GM12878 (cell line): ENCODE data around the gene KLB. TPM values are rescaled to one million over a fixed set of nuclear protein-coding genes. Genes with fewer than 3 reads are reported as not detected.

ENCODE experiments used
- ATAC-seq: fragments of 200-7000 bp; cut with Tn5 transposase; 3 replicates; pipeline ENCODE4 v1.9.1; 2020; ENCODE audit warnings: mild to moderate bottlenecking, moderate library complexity
- BruUV-seq: library from RNA; stranded (reverse); fragments of 400-500 nt; replicated peaks from 2 replicates; lab custom pipeline; 2021; lab: Mats Ljungman, UMichigan
- CTCF ChIA-PET: fragments of 300-600 bp; sonication (Branson Sonifier 250); formaldehyde crosslinking; extraction: SDS; loops from one replicate; lab custom pipeline; 2021; ENCODE audit warnings: inconsistent platforms; lab: Yijun Ruan, JAX
- POLR2A ChIA-PET: fragments of 350-600 bp; formaldehyde crosslinking; extraction: SDS; loops from one replicate; lab custom pipeline; 2021; ENCODE audit warnings: inconsistent platforms; lab: Charles Lee
- RAD21 ChIA-PET: fragments of 300-600 bp; sonication (Branson Sonifier 250); formaldehyde crosslinking; loops from one replicate; lab custom pipeline; 2023; ENCODE audit warnings: antibody characterized with exemption; ENCODE audit not compliant: unreplicated experiment; lab: Charles Lee
- SMC1A ChIA-PET: fragments of 300-600 bp; sonication (Branson Sonifier 250); formaldehyde crosslinking; loops from one replicate; lab custom pipeline; 2023; ENCODE audit not compliant: unreplicated experiment, uncharacterized antibody; lab: Charles Lee
- DNase-seq: peaks from one replicate; pipeline ENCODE4 v3.0.0-alpha.2; 2011; ENCODE audit warnings: low read depth, low spot score
- FAIRE-seq: peaks from 3 replicates; lab custom pipeline; 2011; peaks lifted over from hg19 to GRCh38; lab: Jason Lieb, UNC
- H2AFZ ChIP-seq: 2 replicates; pipeline ENCODE4 v1.6.0; 2011; ENCODE audit warnings: low read depth, low read length, control low read depth; ENCODE audit not compliant: control insufficient read depth
- H3K27ac ChIP-seq: 2 replicates; pipeline ENCODE4 v1.5.1; 2011; ENCODE audit warnings: control low read depth; ENCODE audit not compliant: control insufficient read depth, insufficient read depth
- H3K27me3 ChIP-seq, 2 experiments: replicated peaks in 1 of 2; 2 replicates each; pipeline versions ENCODE4 v1.6.0 to v1.6.1; 2011; ENCODE audit warnings: low read length in 1 of 2; ENCODE audit not compliant: control insufficient read depth in 2 of 2, insufficient read depth in 2 of 2
- H3K36me3 ChIP-seq, 2 experiments: 2 replicates each; pipeline ENCODE4 v1.5.1; 2011; ENCODE audit warnings: low read length in 1 of 2; ENCODE audit not compliant: control insufficient read depth in 2 of 2, insufficient read depth in 2 of 2
- H3K4me1 ChIP-seq: 2 replicates; pipeline ENCODE4 v1.6.1; 2011; ENCODE audit warnings: mild to moderate bottlenecking, low read length, moderate library complexity, mixed read lengths; ENCODE audit not compliant: control insufficient read depth, insufficient read depth
- H3K4me2 ChIP-seq: 2 replicates; pipeline ENCODE4 v1.6.0; 2011; ENCODE audit warnings: control low read depth; ENCODE audit not compliant: control insufficient read depth, insufficient read depth
- H3K4me3 ChIP-seq: fragments of 200-600 bp; sonication (generic); 2 replicates; pipeline ENCODE4 v1.5.1; 2016
- H3K79me2 ChIP-seq: 2 replicates; pipeline ENCODE4 v1.6.0; 2011; ENCODE audit warnings: low read length; ENCODE audit not compliant: control insufficient read depth, insufficient read depth
- H3K9ac ChIP-seq: 2 replicates; pipeline ENCODE4 v1.8.0; 2011; ENCODE audit warnings: low read length, control low read depth, mixed read lengths; ENCODE audit not compliant: control insufficient read depth, insufficient read depth
- H3K9me3 ChIP-seq: replicated peaks from 3 replicates; pipeline ENCODE4 v1.5.1; 2011; ENCODE audit warnings: mild to moderate bottlenecking, low read length; ENCODE audit not compliant: control insufficient read depth, insufficient read depth
- H4K20me1 ChIP-seq: 2 replicates; pipeline ENCODE4 v1.6.0; 2011; ENCODE audit not compliant: control insufficient read depth, insufficient read depth
- CREB1 ChIP-seq: IDR thresholded peaks from 2 replicates; pipeline ENCODE4 v1.6.1; 2012; ENCODE audit warnings: low read depth, mild to moderate bottlenecking, inconsistent platforms
- E2F4 ChIP-seq: IDR thresholded peaks from 2 replicates; pipeline ENCODE4 v1.6.1; 2012; ENCODE audit warnings: low read depth, low read length, improper control_type of control experiment
- LARP7 ChIP-seq: fragments of 450-650 bp; IDR thresholded peaks from 2 replicates; pipeline ENCODE4 v1.6.1; 2017; ENCODE audit warnings: mild to moderate bottlenecking
- MAX ChIP-seq: IDR thresholded peaks from 2 replicates; pipeline ENCODE4 v1.6.1; 2012; ENCODE audit warnings: low read depth, low read length, improper control_type of control experiment
- MEF2B ChIP-seq: fragments of 450-650 bp; IDR thresholded peaks from 2 replicates; pipeline ENCODE4 v1.6.1; 2018; ENCODE audit warnings: mild to moderate bottlenecking, moderate library complexity; ENCODE audit not compliant: partially characterized antibody, poor library complexity, severe bottlenecking
- MYC ChIP-seq: IDR thresholded peaks from 2 replicates; pipeline ENCODE4 v1.6.1; 2011; ENCODE audit warnings: mild to moderate bottlenecking, low read length, moderate library complexity, inconsistent platforms; ENCODE audit not compliant: insufficient read depth, insufficient replicate concordance, insufficient read length, severe bottlenecking
- POU2F2 ChIP-seq: IDR thresholded peaks from 3 replicates; pipeline ENCODE4 v1.6.1; 2011; ENCODE audit warnings: low read depth, mild to moderate bottlenecking, low read length, borderline replicate concordance
- RB1 ChIP-seq: fragments of 450-650 bp; formaldehyde crosslinking; IDR thresholded peaks from 2 replicates; pipeline ENCODE4 v1.6.1; 2017; ENCODE audit warnings: mild to moderate bottlenecking, borderline replicate concordance
- RBBP5 ChIP-seq: fragments of 200-600 bp; sonication (generic); conservative IDR thresholded peaks from 2 replicates; pipeline ENCODE4 v1.6.1; 2016
- RELA ChIP-seq: fragments of 450-650 bp; IDR thresholded peaks from 2 replicates; pipeline ENCODE4 v1.8.0; 2014; ENCODE audit warnings: borderline replicate concordance; ENCODE audit not compliant: partially characterized antibody
- REST ChIP-seq: IDR thresholded peaks from 2 replicates; pipeline ENCODE4 v1.6.1; 2012; ENCODE audit warnings: mild to moderate bottlenecking, low read depth, low read length
- SIN3A ChIP-seq: IDR thresholded peaks from 2 replicates; pipeline ENCODE4 v1.6.1; 2012; ENCODE audit warnings: low read depth, low read length, improper control_type of control experiment
- TAF1 ChIP-seq: IDR thresholded peaks from 2 replicates; pipeline ENCODE4 v1.6.1; 2011; ENCODE audit warnings: mild to moderate bottlenecking, low read depth, low read length, borderline replicate concordance
- ZNF622 ChIP-seq: fragments of 450-650 bp; IDR thresholded peaks from 2 replicates; pipeline ENCODE4 v1.6.1; 2017; ENCODE audit warnings: mild to moderate bottlenecking, inconsistent platforms
- ZZZ3 ChIP-seq: IDR thresholded peaks from 2 replicates; pipeline ENCODE4 v1.6.1; 2011; ENCODE audit warnings: low read depth; ENCODE audit not compliant: control insufficient read depth, insufficient read length
- WGBS: methylation state at CpG from one replicate; pipeline ENCODE4 v1.1.6; 2016; ENCODE audit warnings: low lambda C conversion rate; ENCODE audit not compliant: insufficient replicate concordance, insufficient coverage; ENCODE audit errors: missing lambda C conversion rate; 5-methylcytosine and 5-hydroxymethylcytosine counted together
- in situ Hi-C: fragments of 300-500 bp; cut with MboI; formaldehyde crosslinking; loops from 9 replicates; pipeline ENCODE4 v1.14.3; 2018; ENCODE audit warnings: mixed read lengths
- intact Hi-C: fragments of 100-400 bp; cut with micrococcal nuclease; formaldehyde crosslinking; loops from one replicate; pipeline ENCODE4 v1.14.2; 2022; ENCODE audit not compliant: unreplicated experiment
- polyA plus RNA-seq, 11 experiments: library from polyadenylated mRNA; depleted of rRNA in 4 of 11; unstranded in 6 of 11; stranded (reverse) in 5 of 11; fragments of >200 nt; fragmentation: Nextera tagmentation in 4 of 11; fragmentation: Illumina TruSeq in 1 of 11; extraction: Ambion mirVana in 4 of 11; extraction: Trizol in 1 of 11; gene quantifications; 1 replicate in 1 of 11; 2 replicates in 10 of 11; pipeline versions ENCODE4 v1.2.1 to v1.2.3, GENCODE V29; 2011 to 2016; ENCODE audit warnings: inconsistent platforms in 2 of 11, missing spikeins in 2 of 11, low read depth in 1 of 11
- total RNA-seq, 4 experiments: library from RNA; depleted of rRNA in 3 of 4; stranded (reverse); fragments of >200 nt in 3 of 4; fragmentation: Illumina TruSeq in 1 of 4; extraction: Trizol in 1 of 4; gene quantifications; 2 replicates each; pipeline versions ENCODE4 v1.2.1 to v1.2.3, GENCODE V29; 2013 to 2021

The KLB gene
- total and polyA plus RNA-seq, 10 of the 15 experiments (the other 5 are each of a cell fraction or from before 2014, with no cell fraction given) = under 0.01 to 0.13 (median 0.04) TPM; not detected in 1

GRCh38 chr4:39365830-39366771, 40.6 kb upstream of the KLB start, which contains the start of gene RFC1:
TSS of gene RFC1 (minus strand) at chr4:39366362. CDS start at chr4:39366241, 121 bp downstream.
- RAD21 ChIA-PET = interaction anchor here (0.6 to 3.8 kb wide), 7 partner anchors 9 to 583 kb away, joined by 3 to 18 read pairs (median 5); partner anchors contain the start of genes TLR10 and WDR19
- TF ChIP-seq RB1 (peak; percentile 99), MYC (no peak), REST (no peak), CREB1 (peak; percentile 99), POU2F2 (peak; percentile 50; the same call in 1 of the 3 replicates), MAX (peak; percentile 100), E2F4 (peak; percentile 87), RBBP5 (no peak), RELA (peak; percentile 61), TAF1 (no peak), ZZZ3 (no peak), LARP7 (no peak), ZNF622 (no peak), SIN3A (peak; percentile 84; the same call in 1 of the 2 replicates), MEF2B (peak; percentile 15)

More at GRCh38 chr4:39365830-39366771, 40.6 kb upstream of the KLB start, which contains the start of gene RFC1:
- Histone ChIP-seq H3K4me1 (peaks cover 3% of the 10 kb centered on the region), H4K20me1 (no peaks in the 10 kb centered on the region), H3K9me3 (no peaks in the 10 kb centered on the region; the same call in 2 of the 3 replicates), H3K36me3 (no peaks in the 10 kb centered on the region; a peak in 1 of 4 replicates), H3K27ac (peak within 1 kb of the TSS; percentile 68), H3K4me2 (peak within 1 kb of the TSS; percentile 75), H2AFZ (peak within 1 kb of the TSS; percentile 88), H3K27me3 (no peaks in the 10 kb centered on the region), H3K4me3 (peak within 1 kb of the TSS; percentile 89), H3K79me2 (peaks cover 42% of the 10 kb centered on the region), H3K9ac (peak within 1 kb of the TSS; percentile 75)
- CTCF ChIA-PET = interaction anchor here (0.7 to 1.6 kb wide), 9 partner anchors 8 to 94 kb away, joined by 3 to 8 read pairs (median 4); no protein-coding TSS in a partner anchor
- no TSS peak for BruUV-seq
- 4% methylated on average over 58 of the region's 60 CpGs for WGBS
- POLR2A ChIA-PET = interaction anchor here (2.1 to 4.4 kb wide), 2 partner anchors 11 to 92 kb away, joined by 8 to 27 read pairs; partner anchors contain the start of genes LIAS and RPL9
- DNase-seq (peak; percentile 73), FAIRE-seq (peak; percentile 95), ATAC-seq (peak; percentile 88)
- in situ Hi-C loops = loop anchor here (25.0 kb wide), 1 partner anchor 1821 kb away; no protein-coding TSS in a partner anchor
- SMC1A ChIA-PET = interaction anchor here (0.6 to 5.6 kb wide), 10 partner anchors 11 to 1238 kb away, joined by 3 to 51 read pairs (median 4); no protein-coding TSS in a partner anchor
- intact Hi-C loops = no loop called here
